ENCODE results near the gene ANKRD37.

- TF ChIP-seq CTCF (IDR thresholded peaks at IDR 0.05; ENCODE audit: low read length) = no peak
- no peak for TF ChIP-seq EZH2phosphoT487 (IDR thresholded peaks at IDR 0.05; ENCODE audit: low read length)
Observed at GRCh38 chr4:185411849-185412248, 15.2 kb downstream of the ANKRD37 start.

Data from MM.1S (cell line).